HCT116 (cell line): Measurements from ENCODE around the gene APBA3.

Experiments
- POLR2A ChIP-seq: IDR thresholded peaks from 2 replicates; pipeline ENCODE4 v1.7.0; 2011; ENCODE audit warnings: borderline replicate concordance; ENCODE audit not compliant: insufficient read depth, insufficient read length; ENCODE audit errors: extremely low read depth
- SP1 ChIP-seq: IDR thresholded peaks from 2 replicates; pipeline ENCODE4 v1.6.1; 2012; ENCODE audit warnings: low read depth

DNA sequence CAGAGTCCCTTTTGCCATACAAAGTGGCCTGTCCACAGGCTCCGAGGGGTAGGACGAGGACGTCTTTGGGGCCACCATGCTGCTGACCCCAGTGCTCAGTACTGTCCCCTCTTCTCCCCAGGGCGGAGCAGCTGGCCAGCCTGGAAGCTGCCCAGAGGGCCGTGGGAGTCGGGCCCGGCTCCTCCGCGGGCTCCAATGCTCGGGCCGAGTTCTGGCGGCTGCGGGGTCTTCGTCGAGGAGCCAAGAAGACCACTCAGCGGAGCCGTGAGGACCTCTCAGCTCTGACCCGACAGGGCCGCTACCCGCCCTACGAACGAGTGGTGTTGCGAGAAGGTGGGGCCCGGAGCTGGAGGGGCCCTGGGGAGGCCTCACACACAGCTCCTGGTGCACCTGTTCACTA is 21.1 kb downstream of the APBA3 start:
- TF ChIP-seq SP1 (no peak), POLR2A (no peak)
